ENCODE measurements around the gene C1QTNF6.
A peak's percentile ranks its signal among the peaks of the same experiment; 100 is the strongest.
"Not testable (repeated sequence)": the region's sequence is repeated elsewhere in the genome, so short reads cannot be mapped to it uniquely, and the experiment has no call there.

C1QTNF6 gene

GRCh38 chr22:37206841-37207821 is 19.1 kb upstream of the C1QTNF6 start:
- no peak for DNase-seq

GRCh38 chr22:37206118-37206840 is 18.2 kb upstream of the C1QTNF6 start:
- DNase-seq = no peak

- no peak for DNase-seq
Measured at GRCh38 chr22:37205046-37205445, 17.0 kb upstream of the C1QTNF6 start.

- no peak for DNase-seq
Measured at GRCh38 chr22:37204045-37204655, 16.1 kb upstream of the C1QTNF6 start.

- no peak for DNase-seq
Measured at GRCh38 chr22:37203354-37204044, 15.5 kb upstream of the C1QTNF6 start.

- DNase-seq = no peak
Measured at GRCh38 chr22:37202716-37203115, 14.7 kb upstream of the C1QTNF6 start.

GRCh38 chr22:37202001-37202555 is 14.0 kb upstream of the C1QTNF6 start:
- DNase-seq = no peak

GRCh38 chr22:37201443-37201820 is 13.4 kb upstream of the C1QTNF6 start:
- DNase-seq = not testable (repeated sequence)

GRCh38 chr22:37199760-37200108 is 11.7 kb upstream of the C1QTNF6 start:
- DNase-seq = no peak

GRCh38 chr22:37199103-37199759 is 11.2 kb upstream of the C1QTNF6 start:
- DNase-seq = peak; percentile 96 to 99 (median 98)

- peak; percentile 71 to 90 (median 83) for DNase-seq
Measured at GRCh38 chr22:37198258-37199102, 10.4 kb upstream of the C1QTNF6 start.

GRCh38 chr22:37197451-37198257 is 9.6 kb upstream of the C1QTNF6 start:
- DNase-seq = no peak

GRCh38 chr22:37196539-37197450 is 8.7 kb upstream of the C1QTNF6 start:
- no peak for DNase-seq

- no peak for DNase-seq
Measured at GRCh38 chr22:37195921-37196320, 7.9 kb upstream of the C1QTNF6 start.

- DNase-seq = no peak
Measured at GRCh38 chr22:37194750-37195149, 6.7 kb upstream of the C1QTNF6 start.

- DNase-seq = peak in 3 of 5 donors; percentile 20 to 48 (median 21)
Measured at GRCh38 chr22:37193629-37194191, 5.7 kb upstream of the C1QTNF6 start.

GRCh38 chr22:37192741-37193140 is 4.7 kb upstream of the C1QTNF6 start:
- DNase-seq = no peak

- DNase-seq = no peak
Measured at GRCh38 chr22:37192204-37192603, 4.2 kb upstream of the C1QTNF6 start.
